ENCODE measurements around the gene EXOG.

The EXOG gene

GRCh38 chr3:38567498-38567897, 71.4 kb downstream of the EXOG start:
- no peak overlapping the region for H3K4me3 ChIP-seq (ENCODE audit: low read length)
- no peak for DNase-seq (ENCODE audit: low read depth)
- no peak for TF ChIP-seq CTCF (conservative IDR thresholded peaks at IDR 0.05; ENCODE audit: low read length)

- H3K4me3 ChIP-seq (ENCODE audit: low read length): no peak overlapping the region
- no peak for TF ChIP-seq CTCF (conservative IDR thresholded peaks at IDR 0.05; ENCODE audit: low read length)
- no peak for DNase-seq (ENCODE audit: low read depth)
Observed at GRCh38 chr3:38573111-38573510, 77.0 kb downstream of the EXOG start.

- no peak for DNase-seq (ENCODE audit: low read depth)
Observed at GRCh38 chr3:38573556-38573955, 77.4 kb downstream of the EXOG start.

GRCh38 chr3:38574411-38575278, 78.5 kb downstream of the EXOG start:
- no peak for TF ChIP-seq CTCF (conservative IDR thresholded peaks at IDR 0.05; ENCODE audit: low read length)
- no peak overlapping the region for H3K4me3 ChIP-seq (ENCODE audit: low read length)
- DNase-seq (ENCODE audit: low read depth): no peak

More at GRCh38 chr3:38573556-38573955, 77.4 kb downstream of the EXOG start:
- H3K4me3 ChIP-seq (ENCODE audit: low read length): no peak overlapping the region
- no peak for TF ChIP-seq CTCF (conservative IDR thresholded peaks at IDR 0.05; ENCODE audit: low read length)

- H3K4me3 ChIP-seq (ENCODE audit: low read length): no peak overlapping the region
- no peak for DNase-seq (ENCODE audit: low read depth)
- no peak for TF ChIP-seq CTCF (conservative IDR thresholded peaks at IDR 0.05; ENCODE audit: low read length)
Observed at GRCh38 chr3:38575279-38575843, 79.2 kb downstream of the EXOG start.
